Stimulated activated CD8-positive, alpha-beta memory T cell treated with anti-CD3 and anti-CD28 coated beads, Interleukin-15, amount 100 ng/mL, for 24 hours (primary cell): ENCODE data around the gene SLC38A10.
A peak's percentile ranks its signal among the peaks of the same experiment; 100 is the strongest.

ENCODE experiments used
- DNase-seq: peaks from one replicate; pipeline ENCODE4 v3.0.0-alpha.2; 2020; ENCODE audit warnings: low read depth

The SLC38A10 gene

GRCh38 chr17:81295031-81295675, at the start of gene SLC38A10:
SLC38A10 (minus strand) TSS chr17:81295307; CDS start chr17:81294921, 386 bp downstream.
- DNase-seq = peak; percentile 81

DNA sequence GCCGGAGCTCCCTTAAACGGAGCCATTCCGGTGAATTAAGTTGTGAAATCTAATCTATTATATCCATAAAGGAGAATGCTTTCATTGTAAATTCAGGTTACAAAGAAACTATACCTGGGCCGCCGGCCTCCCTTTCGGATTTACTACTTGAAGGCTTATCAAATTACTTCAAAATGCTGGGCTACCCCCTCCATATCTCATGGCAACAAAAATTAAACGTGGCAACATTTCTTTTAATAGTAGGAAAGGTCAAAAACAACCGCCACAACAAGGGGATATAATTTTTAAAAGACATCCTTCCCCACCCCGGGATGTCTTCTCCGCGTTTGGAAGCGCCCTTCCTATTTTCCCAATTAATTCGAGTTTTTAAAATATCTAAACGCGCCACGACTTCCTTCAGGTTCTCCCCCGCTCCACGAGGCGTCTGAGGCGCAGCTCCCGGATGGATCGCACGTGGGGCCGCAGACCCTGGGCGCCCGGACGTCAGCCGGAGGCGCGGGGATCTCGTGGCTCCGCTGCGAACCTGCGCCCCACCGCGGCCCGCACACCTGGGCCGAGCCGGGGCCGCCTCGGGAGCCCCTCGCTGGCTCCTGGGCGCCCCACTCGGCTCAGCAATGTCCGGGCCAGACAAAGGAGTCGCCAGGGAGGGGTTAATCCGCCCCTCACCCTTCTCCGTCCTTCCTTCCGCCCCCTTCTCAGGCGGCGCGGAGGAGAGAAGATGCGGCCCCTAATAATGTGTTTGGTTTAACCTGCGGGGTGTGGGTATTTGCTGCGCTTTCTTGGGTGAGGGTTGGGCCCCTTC, 47.4 kb upstream of the SLC38A10 start:
- no peak for DNase-seq

- no peak for DNase-seq
These were observed 46.6 kb upstream of the SLC38A10 start for GRCh38 chr17:81341516-81342268.

GRCh38 chr17:81340607-81341515, 45.8 kb upstream of the SLC38A10 start:
- DNase-seq = no peak

GRCh38 chr17:81339534-81340296, 44.6 kb upstream of the SLC38A10 start:
- no peak for DNase-seq

GRCh38 chr17:81339191-81339533, 44.1 kb upstream of the SLC38A10 start:
- no peak for DNase-seq

GRCh38 chr17:81338274-81339190, 43.4 kb upstream of the SLC38A10 start:
- DNase-seq = no peak

GRCh38 chr17:81337476-81337879, 42.4 kb upstream of the SLC38A10 start:
- no peak for DNase-seq

GRCh38 chr17:81336930-81337325, 41.8 kb upstream of the SLC38A10 start:
- DNase-seq = no peak

DNA sequence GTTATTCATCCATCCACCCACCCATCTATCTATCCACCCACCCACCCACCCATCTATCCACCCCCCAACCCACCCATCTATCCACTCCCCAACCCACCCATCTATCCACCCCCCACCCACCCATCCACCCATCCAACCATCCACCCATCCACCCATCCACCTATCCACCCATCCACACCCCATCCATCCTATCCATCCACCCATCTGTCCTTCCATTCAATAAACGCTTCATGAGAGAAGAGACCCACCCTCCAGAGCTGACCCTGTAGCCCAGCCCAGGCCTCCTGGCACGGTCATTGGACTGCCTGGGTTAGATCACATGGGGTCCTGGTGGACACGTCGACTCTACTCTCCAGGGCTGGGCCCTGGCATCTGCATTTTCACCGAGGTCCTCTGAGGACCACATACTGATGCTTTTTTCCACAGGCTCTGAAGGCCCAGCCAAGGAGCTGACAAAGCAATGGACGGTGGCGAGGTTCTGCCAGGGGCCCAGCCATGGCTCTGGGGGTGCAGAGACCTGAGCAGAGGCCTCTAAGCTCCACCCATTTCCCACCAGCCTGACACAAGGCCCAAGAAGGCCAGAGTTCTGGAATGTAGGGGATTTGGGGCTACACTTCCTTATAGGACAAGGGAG, 41.3 kb upstream of the SLC38A10 start:
- DNase-seq = no peak

DNA sequence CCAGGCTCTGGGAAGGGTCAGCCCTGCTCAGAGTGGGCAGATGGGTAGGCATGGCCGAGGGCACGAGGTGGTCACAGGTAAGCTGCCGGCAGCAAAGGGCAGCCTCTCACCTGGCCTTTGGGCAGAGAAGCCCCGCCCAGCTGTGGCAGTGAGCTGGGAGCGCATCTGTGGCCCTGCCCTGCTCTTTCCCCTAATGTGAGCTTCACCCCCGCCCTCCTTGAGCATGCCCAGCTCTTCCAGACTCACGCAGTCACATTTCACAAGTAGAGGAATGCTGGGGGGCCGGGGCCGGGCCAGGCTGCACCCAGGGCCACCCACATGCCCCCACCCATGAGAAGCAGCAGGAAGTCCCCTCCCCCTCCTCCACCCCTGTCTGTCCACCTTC, 40.7 kb upstream of the SLC38A10 start:
- no peak for DNase-seq

DNA sequence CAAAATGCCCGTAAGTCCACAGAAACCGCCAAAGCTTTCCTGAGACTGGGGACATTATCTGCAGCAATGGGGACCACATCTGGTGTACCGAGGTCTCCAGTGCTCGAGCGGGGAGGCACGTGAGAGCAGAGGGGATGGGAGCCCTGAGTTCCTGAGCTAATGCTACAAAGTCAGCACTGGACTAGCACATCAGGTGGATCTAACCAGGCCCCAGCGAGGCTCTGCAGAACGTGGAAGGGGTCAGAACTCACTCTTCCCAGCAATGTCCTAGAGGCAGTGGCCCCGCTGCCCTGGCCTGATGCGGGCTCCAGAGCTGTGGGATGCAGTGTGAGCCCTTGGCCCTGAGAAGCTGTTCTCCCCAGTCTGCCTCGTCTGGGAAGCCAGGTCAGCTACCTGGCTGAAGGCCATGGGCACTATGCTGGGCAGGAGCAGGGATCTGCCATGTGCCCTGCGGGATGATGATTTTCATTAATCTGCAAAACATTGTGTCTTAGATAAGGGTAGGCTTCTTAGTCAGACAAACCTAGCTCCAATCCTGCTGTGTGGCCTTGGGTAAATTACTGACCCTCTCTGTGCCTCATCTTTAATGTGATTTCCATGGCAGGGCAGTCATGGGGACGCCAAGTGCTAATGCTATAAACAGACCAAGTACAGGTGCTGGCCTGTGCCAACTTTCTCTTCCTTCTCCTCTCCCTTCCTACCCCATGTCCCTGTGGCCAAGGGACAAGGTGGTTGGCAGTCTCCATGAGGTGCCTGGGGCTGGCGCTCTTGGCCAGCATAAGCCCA, 40.1 kb upstream of the SLC38A10 start:
- DNase-seq = no peak

DNA sequence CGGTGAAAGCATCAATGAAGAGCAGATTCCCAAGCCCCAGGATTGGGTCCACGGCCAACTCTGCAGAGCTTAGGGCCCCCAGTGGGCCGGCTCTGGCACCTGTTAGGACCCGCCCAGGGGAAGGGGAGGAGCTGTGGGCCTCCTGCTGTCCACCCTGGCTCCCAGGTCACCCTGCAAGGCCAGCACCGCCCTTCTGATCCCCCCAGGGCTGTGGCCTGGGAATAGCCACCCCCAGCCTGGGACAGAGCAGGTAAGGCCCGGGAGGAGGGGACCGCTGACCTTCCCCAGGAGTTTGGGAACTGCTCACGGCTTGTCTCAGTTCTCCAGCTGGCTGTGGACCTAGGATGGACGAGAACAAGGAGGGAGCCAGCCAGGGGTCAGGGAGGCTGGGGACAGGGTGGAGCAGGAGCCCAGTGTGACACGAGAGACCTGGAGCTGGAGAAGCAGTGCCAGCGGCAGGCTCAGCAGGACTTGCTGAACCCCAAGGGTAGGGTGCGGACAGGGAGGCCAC, 39.3 kb upstream of the SLC38A10 start:
- DNase-seq = no peak

DNA sequence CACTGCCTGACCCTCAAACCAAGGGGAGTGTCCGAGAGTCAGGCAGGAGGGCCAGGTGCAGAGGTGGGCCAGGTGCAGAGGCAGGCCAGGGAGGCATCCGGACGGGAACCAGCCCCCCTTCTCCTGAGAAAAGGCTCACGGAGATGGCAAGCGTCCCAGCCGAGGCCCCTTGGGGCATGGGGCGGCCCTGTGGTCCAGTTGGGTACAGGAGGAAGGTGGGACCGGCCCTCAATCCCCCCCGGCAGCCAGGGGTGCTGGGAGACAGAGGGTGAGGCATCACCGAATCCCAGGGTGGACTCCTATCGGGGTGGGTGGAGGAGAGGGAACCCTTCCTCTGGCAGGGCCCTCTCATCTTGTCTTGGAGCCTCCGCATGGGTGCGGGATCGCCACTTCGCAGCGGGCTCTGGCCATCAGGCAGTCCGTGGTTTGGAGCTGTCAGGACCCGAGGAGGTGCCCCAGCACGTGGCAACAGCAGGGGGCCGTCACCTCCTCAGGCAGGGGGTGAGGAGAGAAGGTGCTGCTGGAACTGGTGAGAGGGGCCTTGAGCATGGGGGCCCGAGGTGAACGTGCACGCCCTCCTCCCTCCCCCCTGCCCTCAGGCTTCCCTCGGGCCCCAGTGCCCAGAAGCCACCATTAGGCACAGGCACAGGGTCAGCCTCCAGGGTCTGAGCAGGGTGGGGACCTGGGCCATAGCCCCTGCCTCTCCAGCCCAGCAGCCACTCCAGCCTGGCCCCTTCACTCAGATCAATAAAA, 38.7 kb upstream of the SLC38A10 start:
- DNase-seq = no peak

DNA sequence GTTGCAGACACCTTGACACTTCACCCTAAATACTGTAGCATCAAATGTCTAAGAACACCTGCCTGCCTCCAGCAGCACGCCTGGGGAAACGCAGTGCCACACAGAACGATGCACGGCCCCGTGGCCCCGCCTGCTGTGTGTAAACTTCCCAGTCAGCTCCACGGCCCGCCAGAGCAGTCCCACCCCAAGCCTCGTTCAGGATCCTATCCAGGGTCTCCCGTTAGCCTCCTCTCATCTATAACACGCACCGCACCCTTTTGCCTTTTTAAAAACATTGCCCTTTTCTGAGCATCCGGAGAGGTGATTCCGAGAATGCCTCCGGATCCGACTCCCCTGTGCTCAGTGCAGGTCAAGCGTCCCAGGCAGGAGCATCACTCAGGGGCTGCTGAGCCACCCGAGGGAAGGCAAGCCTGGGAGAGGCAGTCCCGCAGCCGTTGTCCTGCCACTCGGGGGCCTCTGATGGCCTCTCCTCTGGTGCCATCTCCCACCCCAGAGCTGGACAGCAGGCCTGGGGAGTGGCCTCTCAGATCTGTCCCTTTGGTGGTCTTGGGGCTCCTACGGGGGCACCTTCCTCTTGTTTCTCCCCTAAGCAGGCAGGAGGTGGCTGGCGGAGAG, 37.9 kb upstream of the SLC38A10 start:
- DNase-seq = no peak

GRCh38 chr17:81332118-81332834, 37.2 kb upstream of the SLC38A10 start:
- DNase-seq = no peak
